CD4-positive, CD25-positive, alpha-beta regulatory T cell (primary cell): ENCODE data around the gene NPIPB6. TPM values are rescaled to one million over a fixed set of nuclear protein-coding genes. Genes with fewer than 3 reads are reported as not detected.
A peak's percentile ranks its signal among the peaks of the same experiment; 100 is the strongest.

Source experiments
- ATAC-seq, 2 donors: fragments of 150-1000 bp; cut with Tn5 transposase; one replicate each; pipeline ENCODE4 v1.10.0; 2021; ENCODE audit warnings: low read depth in 2 of 2, moderate number of reproducible peaks in 2 of 2, moderate library complexity in 1 of 2
- DNase-seq, 3 donors: peaks; one replicate each; pipeline versions ENCODE4 v3.0.0 to v3.0.0-alpha.2; 2012 to 2022; ENCODE audit warnings: mixed read lengths in 1 of 3
- H3K27ac ChIP-seq: one replicate; pipeline ENCODE4 v1.7.0; 2013; ENCODE audit warnings: mild to moderate bottlenecking, low read length; ENCODE audit not compliant: insufficient read depth, poor library complexity, severe bottlenecking
- H3K27me3 ChIP-seq: one replicate; pipeline ENCODE4 v1.7.0; 2013; ENCODE audit warnings: low read length; ENCODE audit not compliant: control insufficient read depth, insufficient read depth
- H3K36me3 ChIP-seq: one replicate; pipeline ENCODE4 v1.7.0; 2013; ENCODE audit warnings: mild to moderate bottlenecking, low read length, moderate library complexity; ENCODE audit not compliant: control insufficient read depth, insufficient read depth
- H3K4me1 ChIP-seq: 2 replicates; pipeline ENCODE4 v1.7.0; 2013; ENCODE audit warnings: mild to moderate bottlenecking, low read length; ENCODE audit not compliant: insufficient read depth, control insufficient read depth, poor library complexity, severe bottlenecking
- H3K4me3 ChIP-seq: one replicate; pipeline ENCODE4 v1.7.0; 2013; ENCODE audit warnings: low read depth, mild to moderate bottlenecking, low read length, moderate library complexity
- H3K9me3 ChIP-seq, 2 experiments: 1 replicate in 1 of 2; 2 replicates in 1 of 2; pipeline ENCODE4 v1.7.0; 2013; ENCODE audit warnings: low read length in 2 of 2, mild to moderate bottlenecking in 1 of 2, moderate library complexity in 1 of 2; ENCODE audit not compliant: control insufficient read depth in 2 of 2
- H3K27ac Mint-ChIP-seq, 3 donors: one replicate each; pipeline ENCODE4 v1.8.0; 2020 to 2022; ENCODE audit warnings: mild to moderate bottlenecking in 3 of 3, mixed read lengths in 3 of 3, moderate library complexity in 2 of 3
- H3K27me3 Mint-ChIP-seq: one replicate; pipeline ENCODE4 v1.8.0; 2022; ENCODE audit warnings: mild to moderate bottlenecking, mixed read lengths
- H3K36me3 Mint-ChIP-seq: one replicate; pipeline ENCODE4 v1.8.0; 2020; ENCODE audit warnings: mixed read lengths
- H3K4me1 Mint-ChIP-seq, 4 donors: one replicate each; pipeline ENCODE4 v1.8.0; 2020 to 2022; ENCODE audit warnings: mixed read lengths in 4 of 4, mild to moderate bottlenecking in 1 of 4
- H3K4me3 Mint-ChIP-seq, 4 donors: one replicate each; pipeline ENCODE4 v1.8.0; 2020 to 2022; ENCODE audit warnings: mild to moderate bottlenecking in 4 of 4, mixed read lengths in 4 of 4, moderate library complexity in 3 of 4
- H3K9me3 Mint-ChIP-seq, 7 donors: one replicate each; pipeline ENCODE4 v1.8.0; 2020 to 2022; ENCODE audit warnings: mixed read lengths in 7 of 7, mild to moderate bottlenecking in 3 of 7, moderate library complexity in 2 of 7
- polyA plus RNA-seq, 4 donors: library from polyadenylated mRNA; unstranded; fragments of 300-500 nt; fragmentation: Illumina TruSeq; gene quantifications; one replicate each; pipeline ENCODE4 v1.2.3, GENCODE V29; 2021
- total RNA-seq: library from RNA; stranded (reverse); gene quantifications from one replicate; pipeline ENCODE4 v1.2.3, GENCODE V29; 2022

Gene NPIPB6
- total and polyA plus RNA-seq, 5 donors from 2014 or later: 0.13 to 3.0 (median 0.42) TPM; not detected in 2

GRCh38 chr16:28320023-28320561 lies 43.2 kb downstream of the NPIPB6 start:
- H3K4me1 ChIP-seq: peaks cover 13% of the 10 kb centered on the region
- H3K27ac ChIP-seq: no peak overlapping the region

DNA sequence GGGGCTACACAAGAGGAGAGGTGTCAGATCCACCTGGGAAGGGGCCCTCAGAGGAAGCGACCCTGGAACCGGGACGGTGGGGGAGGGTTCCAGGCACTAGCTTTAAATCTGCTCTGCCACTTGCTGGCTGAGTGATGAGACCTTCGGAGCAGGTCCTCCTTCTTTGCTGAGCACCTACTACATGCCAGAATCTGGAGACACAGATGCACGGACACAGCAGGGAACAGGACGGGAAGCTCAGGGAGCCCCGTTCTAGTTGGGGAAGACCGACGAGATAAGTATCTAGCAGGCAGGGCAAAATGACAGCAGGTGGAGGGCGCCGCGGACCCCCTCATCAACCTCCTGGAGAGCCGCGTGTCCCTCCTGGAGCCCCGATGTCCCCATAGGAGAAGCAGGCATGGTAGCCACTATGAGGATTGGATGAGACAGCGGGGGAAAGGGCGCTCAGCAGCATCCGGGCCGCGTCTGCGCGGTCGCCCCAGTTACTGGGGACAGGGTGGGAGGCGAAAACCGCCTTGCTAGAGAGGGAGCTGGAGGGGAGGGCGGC lies 43.8 kb downstream of the NPIPB6 start:
- Histone ChIP-seq H3K4me3 (no peak overlapping the region), H3K36me3 (peaks cover 11% of the 10 kb centered on the region), H3K27me3 (no peaks in the 10 kb centered on the region), H3K4me1 (peaks cover 13% of the 10 kb centered on the region), H3K27ac (no peak overlapping the region), H3K9me3 (no peaks in the 10 kb centered on the region)
- Mint-ChIP-seq H3K36me3 (peaks cover 15% of the 10 kb centered on the region), H3K9me3 (no peaks in the 10 kb centered on the region), H3K27ac (no peak overlapping the region), H3K4me3 (no peak overlapping the region), H3K4me1 (peaks cover 0 to 30% (median 12%) of the 10 kb centered on the region in 4 donors), H3K27me3 (no peaks in the 10 kb centered on the region)
- no peak for ATAC-seq
- DNase-seq: no peak

More at GRCh38 chr16:28320023-28320561, 43.2 kb downstream of the NPIPB6 start:
- Mint-ChIP-seq H3K27me3 (no peaks in the 10 kb centered on the region), H3K4me1 (peaks cover 0 to 25% (median 11%) of the 10 kb centered on the region in 4 donors), H3K4me3 (no peak overlapping the region), H3K36me3 (peaks cover 14% of the 10 kb centered on the region), H3K27ac (no peak overlapping the region), H3K9me3 (no peaks in the 10 kb centered on the region)
- no peaks in the 10 kb centered on the region for H3K9me3 ChIP-seq
- DNase-seq: no peak
- no peak for ATAC-seq
- H3K4me3 ChIP-seq: no peak overlapping the region
- no peaks in the 10 kb centered on the region for H3K27me3 ChIP-seq
- H3K36me3 ChIP-seq: peaks cover 11% of the 10 kb centered on the region

DNA sequence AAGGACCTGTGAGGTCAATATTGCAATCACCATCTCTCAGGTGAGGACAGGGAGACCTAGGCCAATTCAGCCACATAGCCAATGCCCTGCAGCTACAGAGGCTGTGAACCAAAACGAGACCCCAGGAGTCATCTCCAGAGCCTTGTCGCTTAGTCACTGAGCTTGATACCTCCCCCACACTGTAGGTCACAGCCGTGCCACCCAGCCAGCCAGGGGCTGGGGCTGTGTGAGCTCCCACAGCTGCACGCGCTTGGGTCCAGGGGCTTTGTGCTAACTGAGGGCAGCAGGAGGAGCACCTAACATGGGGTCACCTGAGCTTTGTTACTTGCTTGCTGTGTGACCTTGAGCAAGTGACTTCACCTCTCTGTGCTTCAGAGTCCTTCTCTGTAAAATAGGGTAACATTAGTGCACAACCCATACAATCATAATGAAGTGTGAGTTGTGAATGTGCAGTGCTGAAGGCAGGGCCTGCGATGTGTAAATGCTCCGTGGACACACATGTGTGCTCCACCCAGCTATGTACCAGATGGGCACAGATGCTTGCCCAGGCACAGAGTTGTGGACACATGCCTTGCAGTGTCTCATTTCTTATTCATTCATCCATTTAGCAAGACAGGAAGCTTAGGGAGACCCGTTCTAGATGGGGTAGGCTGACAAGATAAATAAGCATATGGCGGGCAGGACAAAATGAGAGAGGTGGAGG lies 45.1 kb downstream of the NPIPB6 start:
- Mint-ChIP-seq H3K9me3 (no peaks in the 10 kb centered on the region), H3K36me3 (peaks cover 15% of the 10 kb centered on the region), H3K4me1 (peaks cover 0 to 36% (median 12%) of the 10 kb centered on the region in 4 donors), H3K4me3 (no peak overlapping the region), H3K27me3 (no peaks in the 10 kb centered on the region), H3K27ac (peak overlapping the region in 2 of 3 donors; percentile 36 to 67)
- H3K27me3 ChIP-seq: no peaks in the 10 kb centered on the region
- peaks cover 11% of the 10 kb centered on the region for H3K36me3 ChIP-seq
- H3K9me3 ChIP-seq: no peaks in the 10 kb centered on the region
- H3K4me3 ChIP-seq: no peak overlapping the region
- ATAC-seq (no peak), DNase-seq (no peak)
- H3K27ac ChIP-seq: no peak overlapping the region
- H3K4me1 ChIP-seq: peaks cover 13% of the 10 kb centered on the region

DNA sequence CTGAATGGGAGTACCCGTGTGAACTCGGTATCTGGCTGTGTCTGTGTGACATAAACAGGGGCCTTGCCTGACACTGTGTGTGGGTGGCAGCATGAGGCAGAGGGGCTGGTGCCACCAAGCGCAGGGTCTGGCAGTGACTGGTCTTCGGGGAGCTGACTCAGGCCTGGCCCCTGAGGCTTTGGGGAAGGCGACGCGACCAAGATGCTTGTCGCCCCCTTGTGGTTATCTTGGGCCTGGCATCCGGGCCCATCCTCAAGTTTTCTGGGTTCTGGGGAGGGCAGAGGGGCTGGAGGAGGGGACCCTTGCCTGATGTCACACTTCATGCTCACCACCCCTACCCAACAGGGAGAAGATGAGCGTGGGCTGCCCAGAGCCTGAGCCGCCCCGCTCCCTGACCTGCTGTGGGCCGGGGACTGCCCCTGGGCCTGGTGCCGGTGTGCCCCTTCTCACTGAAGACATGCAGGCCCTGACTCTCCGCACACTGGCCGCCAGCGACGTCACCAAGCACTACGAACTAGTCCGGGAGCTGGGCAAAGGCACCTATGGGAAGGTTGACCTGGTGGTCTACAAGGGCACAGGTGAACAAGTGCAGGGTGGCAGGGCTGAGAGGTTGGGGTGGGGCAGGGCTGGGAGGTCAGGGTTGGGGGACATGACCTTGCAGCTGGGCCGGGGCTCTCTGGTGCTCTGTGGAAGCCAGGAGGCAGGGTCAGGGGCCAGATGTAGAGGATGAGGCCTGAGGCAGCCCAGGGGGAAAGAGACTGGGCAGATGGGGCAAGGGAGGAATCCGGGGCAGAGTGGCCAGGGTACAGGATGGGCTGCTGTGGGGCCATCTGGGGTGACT lies 46.0 kb downstream of the NPIPB6 start:
- H3K4me1 Mint-ChIP-seq: peaks cover 0 to 45% (median 15%) of the 10 kb centered on the region in 4 donors
- peak; percentile 66 to 78 for ATAC-seq
- Histone ChIP-seq H3K27ac (no peak overlapping the region), H3K4me3 (no peak overlapping the region), H3K27me3 (no peaks in the 10 kb centered on the region), H3K9me3 (no peaks in the 10 kb centered on the region), H3K4me1 (peaks cover 21% of the 10 kb centered on the region), H3K36me3 (peaks cover 11% of the 10 kb centered on the region)
- peak; percentile 61 to 68 (median 67) for DNase-seq
- H3K27me3 Mint-ChIP-seq: no peaks in the 10 kb centered on the region
- H3K9me3 Mint-ChIP-seq: no peaks in the 10 kb centered on the region
- peak overlapping the region; percentile 10 to 93 (median 52) for H3K4me3 Mint-ChIP-seq
- H3K36me3 Mint-ChIP-seq: peaks cover 15% of the 10 kb centered on the region
- peak overlapping the region; percentile 82 to 91 (median 85) for H3K27ac Mint-ChIP-seq

GRCh38 chr16:28316054-28316453 lies 47.3 kb downstream of the NPIPB6 start:
- peaks cover 0 to 57% (median 18%) of the 10 kb centered on the region in 4 donors for H3K4me1 Mint-ChIP-seq
- peaks cover 33% of the 10 kb centered on the region for H3K4me1 ChIP-seq
- peaks cover 11% of the 10 kb centered on the region for H3K36me3 ChIP-seq
- no peak overlapping the region for H3K27ac ChIP-seq
- no peaks in the 10 kb centered on the region for H3K9me3 ChIP-seq
- H3K27ac Mint-ChIP-seq: peak overlapping the region in 1 of 3 donors; percentile 82
- H3K27me3 Mint-ChIP-seq: no peaks in the 10 kb centered on the region
- ATAC-seq (no peak), DNase-seq (no peak)
- peaks cover 15% of the 10 kb centered on the region for H3K36me3 Mint-ChIP-seq
- H3K9me3 Mint-ChIP-seq: no peaks in the 10 kb centered on the region
- H3K4me3 Mint-ChIP-seq: no peak overlapping the region
- no peaks in the 10 kb centered on the region for H3K27me3 ChIP-seq
- H3K4me3 ChIP-seq: no peak overlapping the region

DNA sequence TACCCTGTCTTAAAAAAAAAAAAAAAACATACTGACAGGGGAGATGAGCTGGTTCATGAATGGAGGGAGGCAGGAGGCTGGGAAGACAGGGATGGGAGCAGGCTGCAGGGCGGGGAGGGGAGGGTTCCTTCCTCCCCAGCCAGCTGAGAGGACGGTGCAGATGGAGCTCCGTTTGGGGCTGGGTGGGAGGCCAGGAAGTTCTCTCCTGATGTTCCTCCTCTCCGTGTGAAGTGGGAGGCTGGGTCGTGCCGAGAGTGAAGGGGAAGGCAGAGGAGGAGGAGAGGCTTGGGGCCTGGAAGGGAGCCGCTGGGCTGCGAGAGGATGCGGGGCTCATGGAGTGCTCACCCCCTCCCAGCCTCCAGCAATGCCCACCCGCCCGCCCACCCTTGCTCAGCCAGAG lies 49.7 kb downstream of the NPIPB6 start:
- H3K27me3 ChIP-seq: no peaks in the 10 kb centered on the region
- H3K27ac Mint-ChIP-seq: peak overlapping the region in 2 of 3 donors; percentile 25 to 97
- H3K36me3 Mint-ChIP-seq: peaks cover 19% of the 10 kb centered on the region
- H3K4me3 ChIP-seq: no peak overlapping the region
- H3K4me1 ChIP-seq: peaks cover 58% of the 10 kb centered on the region
- DNase-seq (no peak), ATAC-seq (no peak)
- peaks cover 3% of the 10 kb centered on the region for H3K36me3 ChIP-seq
- no peaks in the 10 kb centered on the region for H3K27me3 Mint-ChIP-seq
- peaks cover 0 to 2% (median 0%) of the 10 kb centered on the region in 7 donors for H3K9me3 Mint-ChIP-seq
- H3K9me3 ChIP-seq: no peaks in the 10 kb centered on the region
- H3K27ac ChIP-seq: no peak overlapping the region
- peaks cover 9 to 82% (median 34%) of the 10 kb centered on the region in 4 donors for H3K4me1 Mint-ChIP-seq
- no peak overlapping the region for H3K4me3 Mint-ChIP-seq

- H3K36me3 ChIP-seq: no peaks in the 10 kb centered on the region
- no peak for DNase-seq
- peak overlapping the region; percentile 80 for H3K27ac ChIP-seq
- ATAC-seq: no peak
- Mint-ChIP-seq H3K4me1 (peaks cover 9 to 85% (median 34%) of the 10 kb centered on the region in 4 donors), H3K27ac (peak overlapping the region; percentile 86 to 97 (median 93)), H3K36me3 (peaks cover 15% of the 10 kb centered on the region), H3K4me3 (peak overlapping the region in 3 of 4 donors; percentile 51 to 72 (median 58)), H3K27me3 (no peaks in the 10 kb centered on the region), H3K9me3 (peaks cover 0 to 2% (median 0%) of the 10 kb centered on the region in 7 donors)
- H3K9me3 ChIP-seq: no peaks in the 10 kb centered on the region
- no peak overlapping the region for H3K4me3 ChIP-seq
- H3K4me1 ChIP-seq: peaks cover 60% of the 10 kb centered on the region
- H3K27me3 ChIP-seq: no peaks in the 10 kb centered on the region
Observed at GRCh38 chr16:28312327-28312726, 51.0 kb downstream of the NPIPB6 start.
